ENCODE results near the gene CPO.

DNA sequence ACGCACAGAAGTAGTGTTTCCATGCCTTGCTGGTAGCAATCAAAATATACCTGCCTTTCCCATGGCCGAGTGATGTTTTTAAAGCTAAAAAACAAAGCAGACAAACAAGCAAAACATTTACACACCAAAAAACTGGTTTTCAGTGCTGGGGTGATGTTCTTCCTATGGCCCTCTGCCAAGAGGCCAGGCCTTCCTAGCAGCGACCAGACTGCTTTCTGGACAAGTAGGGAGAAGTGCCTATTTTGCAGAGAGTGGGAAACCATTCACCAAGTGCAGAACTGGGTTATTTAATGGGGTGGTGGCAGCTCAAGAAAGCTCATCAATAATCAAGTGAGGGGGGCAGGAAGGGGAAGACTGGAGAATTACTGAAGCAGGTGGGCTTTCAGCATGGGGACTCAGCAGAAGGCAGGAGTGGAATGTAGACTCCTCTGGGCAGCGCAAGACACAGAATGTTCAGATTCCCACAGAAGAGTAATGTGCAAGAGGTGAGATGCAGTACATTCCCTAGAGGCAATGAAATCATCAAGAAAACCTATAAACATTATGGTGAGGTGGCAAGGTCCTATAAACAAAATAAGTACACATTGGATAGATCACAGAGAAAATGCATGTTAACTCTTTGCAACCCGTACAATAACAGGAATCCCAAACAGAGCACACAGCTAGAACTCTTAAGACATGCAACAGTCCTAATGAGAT is 44.0 kb downstream of the CPO start:
- TF ChIP-seq EZH2 (IDR thresholded peaks at IDR 0.05; ENCODE audit: borderline replicate concordance, low read depth, low read length) (no peak), NBN (IDR thresholded peaks at IDR 0.05; ENCODE audit: low read depth) (no peak)
- TF ChIP-seq, protein P1, sequence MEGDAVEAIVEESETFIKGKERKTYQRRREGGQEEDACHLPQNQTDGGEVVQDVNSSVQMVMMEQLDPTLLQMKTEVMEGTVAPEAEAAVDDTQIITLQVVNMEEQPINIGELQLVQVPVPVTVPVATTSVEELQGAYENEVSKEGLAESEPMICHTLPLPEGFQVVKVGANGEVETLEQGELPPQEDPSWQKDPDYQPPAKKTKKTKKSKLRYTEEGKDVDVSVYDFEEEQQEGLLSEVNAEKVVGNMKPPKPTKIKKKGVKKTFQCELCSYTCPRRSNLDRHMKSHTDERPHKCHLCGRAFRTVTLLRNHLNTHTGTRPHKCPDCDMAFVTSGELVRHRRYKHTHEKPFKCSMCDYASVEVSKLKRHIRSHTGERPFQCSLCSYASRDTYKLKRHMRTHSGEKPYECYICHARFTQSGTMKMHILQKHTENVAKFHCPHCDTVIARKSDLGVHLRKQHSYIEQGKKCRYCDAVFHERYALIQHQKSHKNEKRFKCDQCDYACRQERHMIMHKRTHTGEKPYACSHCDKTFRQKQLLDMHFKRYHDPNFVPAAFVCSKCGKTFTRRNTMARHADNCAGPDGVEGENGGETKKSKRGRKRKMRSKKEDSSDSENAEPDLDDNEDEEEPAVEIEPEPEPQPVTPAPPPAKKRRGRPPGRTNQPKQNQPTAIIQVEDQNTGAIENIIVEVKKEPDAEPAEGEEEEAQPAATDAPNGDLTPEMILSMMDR (IDR thresholded peaks at IDR 0.05 in 2 of 3, conservative IDR thresholded peaks at IDR 0.05 in 1 of 3; ENCODE audit: insufficient read depth in 2 of 3, low read depth in 1 of 3, low read length in 3 of 3), result no peak
- TF ChIP-seq, protein P2, sequence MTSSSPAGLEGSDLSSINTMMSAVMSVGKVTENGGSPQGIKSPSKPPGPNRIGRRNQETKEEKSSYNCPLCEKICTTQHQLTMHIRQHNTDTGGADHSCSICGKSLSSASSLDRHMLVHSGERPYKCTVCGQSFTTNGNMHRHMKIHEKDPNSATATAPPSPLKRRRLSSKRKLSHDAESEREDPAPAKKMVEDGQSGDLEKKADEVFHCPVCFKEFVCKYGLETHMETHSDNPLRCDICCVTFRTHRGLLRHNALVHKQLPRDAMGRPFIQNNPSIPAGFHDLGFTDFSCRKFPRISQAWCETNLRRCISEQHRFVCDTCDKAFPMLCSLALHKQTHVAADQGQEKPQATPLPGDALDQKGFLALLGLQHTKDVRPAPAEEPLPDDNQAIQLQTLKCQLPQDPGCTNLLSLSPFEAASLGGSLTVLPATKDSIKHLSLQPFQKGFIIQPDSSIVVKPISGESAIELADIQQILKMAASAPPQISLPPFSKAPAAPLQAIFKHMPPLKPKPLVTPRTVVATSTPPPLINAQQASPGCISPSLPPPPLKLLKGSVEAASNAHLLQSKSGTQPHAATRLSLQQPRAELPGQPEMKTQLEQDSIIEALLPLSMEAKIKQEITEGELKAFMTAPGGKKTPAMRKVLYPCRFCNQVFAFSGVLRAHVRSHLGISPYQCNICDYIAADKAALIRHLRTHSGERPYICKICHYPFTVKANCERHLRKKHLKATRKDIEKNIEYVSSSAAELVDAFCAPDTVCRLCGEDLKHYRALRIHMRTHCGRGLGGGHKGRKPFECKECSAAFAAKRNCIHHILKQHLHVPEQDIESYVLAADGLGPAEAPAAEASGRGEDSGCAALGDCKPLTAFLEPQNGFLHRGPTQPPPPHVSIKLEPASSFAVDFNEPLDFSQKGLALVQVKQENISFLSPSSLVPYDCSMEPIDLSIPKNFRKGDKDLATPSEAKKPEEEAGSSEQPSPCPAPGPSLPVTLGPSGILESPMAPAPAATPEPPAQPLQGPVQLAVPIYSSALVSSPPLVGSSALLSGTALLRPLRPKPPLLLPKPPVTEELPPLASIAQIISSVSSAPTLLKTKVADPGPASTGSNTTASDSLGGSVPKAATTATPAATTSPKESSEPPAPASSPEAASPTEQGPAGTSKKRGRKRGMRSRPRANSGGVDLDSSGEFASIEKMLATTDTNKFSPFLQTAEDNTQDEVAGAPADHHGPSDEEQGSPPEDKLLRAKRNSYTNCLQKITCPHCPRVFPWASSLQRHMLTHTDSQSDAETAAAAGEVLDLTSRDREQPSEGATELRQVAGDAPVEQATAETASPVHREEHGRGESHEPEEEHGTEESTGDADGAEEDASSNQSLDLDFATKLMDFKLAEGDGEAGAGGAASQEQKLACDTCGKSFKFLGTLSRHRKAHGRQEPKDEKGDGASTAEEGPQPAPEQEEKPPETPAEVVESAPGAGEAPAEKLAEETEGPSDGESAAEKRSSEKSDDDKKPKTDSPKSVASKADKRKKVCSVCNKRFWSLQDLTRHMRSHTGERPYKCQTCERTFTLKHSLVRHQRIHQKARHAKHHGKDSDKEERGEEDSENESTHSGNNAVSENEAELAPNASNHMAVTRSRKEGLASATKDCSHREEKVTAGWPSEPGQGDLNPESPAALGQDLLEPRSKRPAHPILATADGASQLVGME (CRISPR knock-in tag; IDR thresholded peaks at IDR 0.05), result no peak
